HepG2 (cell line): ENCODE measurements around the gene WSB1. TPM values are rescaled to one million over a fixed set of nuclear protein-coding genes. Genes with fewer than 3 reads are reported as not detected.

Source experiments
- CCDC6 ChIP-seq: sonication (generic); formaldehyde crosslinking; IDR thresholded peaks from 2 replicates; pipeline ENCODE4 v1.8.1; 2022; ENCODE audit warnings: mild to moderate bottlenecking, missing genetic modification reagents, moderate library complexity
- FOSL1 ChIP-seq: sonication (generic); formaldehyde crosslinking; IDR thresholded peaks from 2 replicates; pipeline ENCODE4 v1.9.0; 2021; ENCODE audit warnings: missing genetic modification reagents, borderline replicate concordance
- GATAD1 ChIP-seq: IDR thresholded peaks from 2 replicates; pipeline ENCODE4 v1.6.1; 2016; ENCODE audit warnings: missing genetic modification reagents, missing compliant biosample characterization
- HMG20B ChIP-seq: conservative IDR thresholded peaks from 2 replicates; pipeline ENCODE4 v1.6.1; 2016; ENCODE audit warnings: missing genetic modification reagents, missing compliant biosample characterization
- HMGA1 ChIP-seq: sonication (generic); formaldehyde crosslinking; conservative IDR thresholded peaks from 2 replicates; pipeline ENCODE4 v1.4.0; 2020; ENCODE audit warnings: missing genetic modification reagents
- HNF4A ChIP-seq: sonication (generic); formaldehyde crosslinking; IDR thresholded peaks from 2 replicates; pipeline ENCODE4 v1.4.0; 2020; ENCODE audit warnings: missing genetic modification reagents
- JUN ChIP-seq: sonication (generic); formaldehyde crosslinking; IDR thresholded peaks from 2 replicates; pipeline ENCODE4 v1.4.0; 2020; ENCODE audit warnings: mild to moderate bottlenecking, missing genetic modification reagents
- MXI1 ChIP-seq: IDR thresholded peaks from 3 replicates; pipeline ENCODE4 v1.6.1; 2012; ENCODE audit warnings: low read depth, low read length, inconsistent platforms, borderline replicate concordance
- NFATC3 ChIP-seq: sonication (generic); formaldehyde crosslinking; IDR thresholded peaks from 2 replicates; pipeline ENCODE4 v1.5.1; 2020; ENCODE audit warnings: mild to moderate bottlenecking, missing genetic modification reagents
- NRL ChIP-seq: sonication (generic); formaldehyde crosslinking; IDR thresholded peaks from 2 replicates; pipeline ENCODE4 v1.5.0; 2020; ENCODE audit warnings: missing genetic modification reagents, mild to moderate bottlenecking, moderate library complexity, borderline replicate concordance
- PCBP2 ChIP-seq: fragments of 200-400 bp; formaldehyde crosslinking; optimal IDR thresholded peaks from 2 replicates; pipeline ENCODE3; 2018; ENCODE audit warnings: low read length, low read depth; ENCODE audit not compliant: poor library complexity, severe bottlenecking
- POLR2AphosphoS2 ChIP-seq: IDR thresholded peaks from 2 replicates; pipeline ENCODE4 v1.6.1; 2011; ENCODE audit warnings: low read depth, low read length, improper control_type of control experiment
- SAFB2 ChIP-seq: sonication (generic); formaldehyde crosslinking; IDR thresholded peaks from 2 replicates; pipeline ENCODE4 v1.5.1; 2020; ENCODE audit warnings: missing genetic modification reagents, low read depth, mild to moderate bottlenecking, borderline replicate concordance
- SIN3B ChIP-seq: fragments of 150-350 bp; IDR thresholded peaks from 2 replicates; pipeline ENCODE4 v1.6.1; 2014; ENCODE audit warnings: low read length
- TOPORS ChIP-seq: sonication (generic); formaldehyde crosslinking; IDR thresholded peaks from 2 replicates; pipeline ENCODE4 v1.8.0; 2023; ENCODE audit warnings: mild to moderate bottlenecking, missing genetic modification reagents
- ZNF10 ChIP-seq: sonication (generic); formaldehyde crosslinking; IDR thresholded peaks from 2 replicates; pipeline ENCODE4 v1.4.0; 2020; ENCODE audit warnings: mild to moderate bottlenecking, low read depth, missing genetic modification reagents, borderline replicate concordance
- ZNF160 ChIP-seq: sonication (generic); formaldehyde crosslinking; IDR thresholded peaks from 2 replicates; pipeline ENCODE4 v1.8.0; 2022; ENCODE audit warnings: mild to moderate bottlenecking, inconsistent platforms, missing genetic modification reagents
- ZNF33B ChIP-seq: sonication (generic); formaldehyde crosslinking; IDR thresholded peaks from 2 replicates; pipeline ENCODE4 v1.5.1; 2020; ENCODE audit warnings: mild to moderate bottlenecking, missing genetic modification reagents
- polyA plus RNA-seq, 8 experiments: library from polyadenylated mRNA; depleted of rRNA in 3 of 8; stranded (reverse) in 7 of 8; unstranded in 1 of 8; fragments of >200 nt; fragmentation: Illumina TruSeq in 4 of 8; extraction: Trizol in 4 of 8; gene quantifications; 2 replicates each; pipeline versions ENCODE4 v1.2.1 to v1.2.3, GENCODE V29; 2011 to 2016; ENCODE audit warnings: low read depth in 4 of 8, missing spikeins in 1 of 8, mixed read lengths in 1 of 8; ENCODE audit not compliant: insufficient read depth in 1 of 8
- total RNA-seq, 5 experiments: library from RNA; depleted of rRNA; stranded (reverse); fragments of >200 nt; fragmentation: Illumina TruSeq; extraction: Trizol; gene quantifications; 2 replicates each; pipeline ENCODE4 v1.2.3, GENCODE V29; 2016; ENCODE audit warnings: low read depth in 1 of 5
- TF ChIP-seq, protein P1 (sequence below): sonication (generic); formaldehyde crosslinking; IDR thresholded peaks from 2 replicates; pipeline ENCODE4 v1.9.0; 2021; ENCODE audit warnings: missing genetic modification reagents, mild to moderate bottlenecking, borderline replicate concordance
- TF ChIP-seq, protein P2 (sequence below): sonication (generic); formaldehyde crosslinking; IDR thresholded peaks from 2 replicates; pipeline ENCODE4 v1.8.1; 2023; ENCODE audit warnings: mild to moderate bottlenecking, missing genetic modification reagents, borderline replicate concordance
- TF ChIP-seq, protein P3 (sequence below): sonication (generic); formaldehyde crosslinking; IDR thresholded peaks from 2 replicates; pipeline ENCODE4 v1.8.0; 2022; ENCODE audit warnings: mild to moderate bottlenecking, missing genetic modification reagents, moderate library complexity
- TF ChIP-seq, protein P4 (sequence below): sonication (generic); formaldehyde crosslinking; IDR thresholded peaks from 2 replicates; pipeline ENCODE4 v1.4.0; 2020; ENCODE audit warnings: missing genetic modification reagents, mild to moderate bottlenecking, borderline replicate concordance
- TF ChIP-seq, protein P5 (sequence below): sonication (generic); formaldehyde crosslinking; IDR thresholded peaks from 2 replicates; pipeline ENCODE4 v1.8.0; 2022; ENCODE audit warnings: mild to moderate bottlenecking, missing genetic modification reagents, borderline replicate concordance

Gene WSB1
- total and polyA plus RNA-seq, 2 of the 13 experiments (the other 11 are each of a cell fraction or from before 2014, with no cell fraction given), result 81.3 to 294 TPM

DNA sequence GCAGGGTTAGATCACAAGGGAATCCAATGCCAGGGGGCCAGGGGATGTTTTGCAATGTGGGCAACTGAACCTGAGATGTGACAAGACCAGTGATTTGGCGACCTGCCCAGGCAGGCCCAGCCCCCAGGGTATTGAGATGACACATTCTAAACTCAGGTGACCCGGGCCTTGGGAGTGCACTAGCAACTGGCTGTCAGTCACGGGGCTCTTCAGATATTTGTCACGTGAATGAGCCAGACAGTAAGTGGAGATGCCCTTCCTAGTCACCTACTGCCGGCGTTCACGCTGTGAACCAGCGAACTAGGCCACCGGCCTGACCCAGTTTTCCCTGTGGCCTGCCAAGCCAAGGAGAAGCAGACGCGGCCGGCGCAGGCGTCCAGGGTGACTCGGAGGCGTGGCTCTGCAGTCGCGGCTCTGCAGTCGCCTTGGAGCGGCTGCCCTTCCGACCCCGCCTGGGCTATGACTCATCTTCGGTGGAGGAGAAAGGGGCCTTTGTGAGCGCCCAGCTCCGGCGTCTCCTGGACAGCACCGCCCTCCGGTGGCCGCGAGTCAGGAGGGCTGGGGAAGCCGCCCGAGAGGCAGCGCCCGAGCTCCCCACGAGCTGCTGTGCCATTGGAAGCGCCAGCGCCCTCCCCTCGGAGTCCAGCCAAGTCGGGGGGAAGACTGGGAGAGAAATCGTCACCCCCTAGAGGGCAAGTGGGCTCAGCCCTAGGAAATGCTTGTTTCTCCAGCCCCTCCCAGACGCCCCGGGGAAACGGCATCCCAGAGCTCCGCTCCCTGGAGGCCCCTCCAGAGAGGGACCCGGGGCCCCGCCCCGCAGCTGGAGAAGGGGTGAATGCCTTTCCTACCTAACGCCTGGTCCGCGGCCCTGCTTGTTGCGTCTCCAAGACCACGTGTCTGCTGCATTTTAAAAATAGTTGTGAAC is 38.8 kb downstream of the WSB1 start (continued):
- TF ChIP-seq, protein P1, sequence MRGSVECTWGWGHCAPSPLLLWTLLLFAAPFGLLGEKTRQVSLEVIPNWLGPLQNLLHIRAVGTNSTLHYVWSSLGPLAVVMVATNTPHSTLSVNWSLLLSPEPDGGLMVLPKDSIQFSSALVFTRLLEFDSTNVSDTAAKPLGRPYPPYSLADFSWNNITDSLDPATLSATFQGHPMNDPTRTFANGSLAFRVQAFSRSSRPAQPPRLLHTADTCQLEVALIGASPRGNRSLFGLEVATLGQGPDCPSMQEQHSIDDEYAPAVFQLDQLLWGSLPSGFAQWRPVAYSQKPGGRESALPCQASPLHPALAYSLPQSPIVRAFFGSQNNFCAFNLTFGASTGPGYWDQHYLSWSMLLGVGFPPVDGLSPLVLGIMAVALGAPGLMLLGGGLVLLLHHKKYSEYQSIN (CRISPR knock-in tag), result no peak
- TF ChIP-seq PCBP2 (no peak), ZNF160 (0 out of 2 replicates have a peak, but pooled peaks have one; percentile 84), HNF4A (CRISPR knock-in tag) (peak; percentile 49), CCDC6 (CRISPR knock-in tag) (peak; percentile 95), ZNF10 (CRISPR knock-in tag) (no peak), SIN3B (no peak), NRL (peak; percentile 69; the same call in 1 of the 2 replicates), TOPORS (CRISPR knock-in tag) (no peak), POLR2AphosphoS2 (no peak), FOSL1 (peak; percentile 98), MXI1 (peak; percentile 5), GATAD1 (CRISPR knock-in tag) (0 out of 2 replicates have a peak, but pooled peaks have one; percentile 24), NFATC3 (CRISPR knock-in tag) (no peak; the same call in 1 of the 2 replicates), HMGA1 (CRISPR knock-in tag) (no peak), HMG20B (CRISPR knock-in tag) (no peak; the same call in 1 of the 2 replicates), ZNF33B (CRISPR knock-in tag) (no peak), SAFB2 (peak; percentile 9; the same call in 1 of the 2 replicates), JUN (peak; percentile 97)
- TF ChIP-seq, protein P2, sequence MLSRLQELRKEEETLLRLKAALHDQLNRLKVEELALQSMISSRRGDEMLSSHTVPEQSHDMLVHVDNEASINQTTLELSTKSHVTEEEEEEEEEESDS (CRISPR knock-in tag), result no peak
- TF ChIP-seq, protein P3, sequence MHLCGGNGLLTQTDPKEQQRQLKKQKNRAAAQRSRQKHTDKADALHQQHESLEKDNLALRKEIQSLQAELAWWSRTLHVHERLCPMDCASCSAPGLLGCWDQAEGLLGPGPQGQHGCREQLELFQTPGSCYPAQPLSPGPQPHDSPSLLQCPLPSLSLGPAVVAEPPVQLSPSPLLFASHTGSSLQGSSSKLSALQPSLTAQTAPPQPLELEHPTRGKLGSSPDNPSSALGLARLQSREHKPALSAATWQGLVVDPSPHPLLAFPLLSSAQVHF, result no peak
- TF ChIP-seq, protein P4, sequence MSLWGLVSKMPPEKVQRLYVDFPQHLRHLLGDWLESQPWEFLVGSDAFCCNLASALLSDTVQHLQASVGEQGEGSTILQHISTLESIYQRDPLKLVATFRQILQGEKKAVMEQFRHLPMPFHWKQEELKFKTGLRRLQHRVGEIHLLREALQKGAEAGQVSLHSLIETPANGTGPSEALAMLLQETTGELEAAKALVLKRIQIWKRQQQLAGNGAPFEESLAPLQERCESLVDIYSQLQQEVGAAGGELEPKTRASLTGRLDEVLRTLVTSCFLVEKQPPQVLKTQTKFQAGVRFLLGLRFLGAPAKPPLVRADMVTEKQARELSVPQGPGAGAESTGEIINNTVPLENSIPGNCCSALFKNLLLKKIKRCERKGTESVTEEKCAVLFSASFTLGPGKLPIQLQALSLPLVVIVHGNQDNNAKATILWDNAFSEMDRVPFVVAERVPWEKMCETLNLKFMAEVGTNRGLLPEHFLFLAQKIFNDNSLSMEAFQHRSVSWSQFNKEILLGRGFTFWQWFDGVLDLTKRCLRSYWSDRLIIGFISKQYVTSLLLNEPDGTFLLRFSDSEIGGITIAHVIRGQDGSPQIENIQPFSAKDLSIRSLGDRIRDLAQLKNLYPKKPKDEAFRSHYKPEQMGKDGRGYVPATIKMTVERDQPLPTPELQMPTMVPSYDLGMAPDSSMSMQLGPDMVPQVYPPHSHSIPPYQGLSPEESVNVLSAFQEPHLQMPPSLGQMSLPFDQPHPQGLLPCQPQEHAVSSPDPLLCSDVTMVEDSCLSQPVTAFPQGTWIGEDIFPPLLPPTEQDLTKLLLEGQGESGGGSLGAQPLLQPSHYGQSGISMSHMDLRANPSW (CRISPR knock-in tag), result no peak
- TF ChIP-seq, protein P5, sequence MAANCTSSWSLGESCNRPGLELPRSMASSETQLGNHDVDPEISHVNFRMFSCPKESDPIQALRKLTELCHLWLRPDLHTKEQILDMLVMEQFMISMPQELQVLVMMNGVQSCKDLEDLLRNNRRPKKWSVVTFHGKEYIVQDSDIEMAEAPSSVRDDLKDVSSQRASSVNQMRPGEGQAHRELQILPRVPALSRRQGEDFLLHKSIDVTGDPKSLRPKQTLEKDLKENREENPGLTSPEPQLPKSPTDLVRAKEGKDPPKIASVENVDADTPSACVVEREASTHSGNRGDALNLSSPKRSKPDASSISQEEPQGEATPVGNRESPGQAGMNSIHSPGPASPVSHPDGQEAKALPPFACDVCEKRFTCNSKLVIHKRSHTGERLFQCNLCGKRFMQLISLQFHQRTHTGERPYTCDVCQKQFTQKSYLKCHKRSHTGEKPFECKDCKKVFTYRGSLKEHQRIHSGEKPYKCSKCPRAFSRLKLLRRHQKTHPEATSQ (CRISPR knock-in tag), result peak; percentile 47; the same call in 1 of the 2 replicates
